SW 1271 (cell line): ENCODE data around the gene NTM.
"Not testable (repeated sequence)": the region's sequence is repeated elsewhere in the genome, so short reads cannot be mapped to it uniquely, and the experiment has no call there.

Experiments
- DNase-seq, 2 experiments: peaks; one replicate each; lab custom pipeline; 2025; lab: John Stamatoyannopoulos, UW

Gene NTM

DNA sequence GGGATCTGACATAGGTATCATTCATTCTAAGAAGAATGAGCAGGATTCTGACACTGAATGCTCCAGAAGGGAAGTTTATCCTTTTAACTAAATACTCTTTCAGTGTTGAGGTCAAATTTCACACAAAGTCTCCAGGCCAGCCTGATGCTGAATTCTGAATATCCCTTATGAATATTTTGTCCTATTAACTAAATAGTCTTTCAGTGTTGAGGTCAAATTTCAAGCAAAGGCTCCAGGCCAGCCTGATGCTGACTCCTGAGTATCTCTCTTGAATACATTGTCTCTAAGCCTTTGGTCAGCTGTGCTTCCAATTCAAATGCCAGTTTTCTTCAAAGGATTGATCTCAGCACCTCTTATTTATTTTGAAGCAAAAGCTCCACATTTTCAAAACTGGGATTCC is 676.8 kb downstream of the NTM start:
- no peak for DNase-seq

DNA sequence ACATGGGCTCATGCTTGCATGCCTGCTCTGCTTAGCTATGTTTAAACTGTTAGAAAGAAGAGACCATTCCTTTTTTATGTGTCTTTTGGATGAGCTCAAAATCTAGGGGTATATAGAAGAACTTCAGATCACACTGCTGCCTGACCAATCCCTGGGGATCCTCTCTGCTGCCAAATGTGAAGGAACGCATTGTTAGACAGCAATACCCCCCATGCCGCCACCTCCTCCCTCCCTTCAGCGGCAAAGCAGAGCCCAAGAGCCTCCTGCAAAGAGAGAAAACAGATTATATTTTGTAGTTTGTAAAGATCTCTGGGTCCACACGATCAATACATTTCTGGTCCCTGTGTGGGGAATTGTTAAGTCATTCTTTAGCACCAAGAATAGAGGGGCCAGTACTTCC is 677.6 kb downstream of the NTM start:
- DNase-seq, result no peak

DNA sequence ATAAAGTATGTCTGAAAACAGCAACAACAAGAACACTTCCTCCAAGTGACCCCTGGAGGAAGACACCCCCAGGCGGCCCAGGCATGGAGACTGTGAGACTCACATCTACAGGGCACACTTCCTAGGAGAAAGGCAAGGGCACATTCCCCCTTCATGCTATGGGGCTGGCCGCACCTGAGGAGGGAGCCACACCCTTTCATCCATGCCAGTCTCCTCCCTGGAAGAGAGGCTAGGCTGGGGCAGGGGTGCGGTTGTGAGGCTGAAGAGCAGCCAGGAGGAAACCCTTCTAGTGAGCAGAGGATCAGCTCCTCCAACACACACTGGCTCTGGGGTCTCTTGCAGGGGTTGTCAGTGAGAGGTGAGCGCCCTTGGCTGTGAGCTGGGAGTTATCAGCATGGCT is 678.8 kb downstream of the NTM start:
- DNase-seq, result no peak

DNA sequence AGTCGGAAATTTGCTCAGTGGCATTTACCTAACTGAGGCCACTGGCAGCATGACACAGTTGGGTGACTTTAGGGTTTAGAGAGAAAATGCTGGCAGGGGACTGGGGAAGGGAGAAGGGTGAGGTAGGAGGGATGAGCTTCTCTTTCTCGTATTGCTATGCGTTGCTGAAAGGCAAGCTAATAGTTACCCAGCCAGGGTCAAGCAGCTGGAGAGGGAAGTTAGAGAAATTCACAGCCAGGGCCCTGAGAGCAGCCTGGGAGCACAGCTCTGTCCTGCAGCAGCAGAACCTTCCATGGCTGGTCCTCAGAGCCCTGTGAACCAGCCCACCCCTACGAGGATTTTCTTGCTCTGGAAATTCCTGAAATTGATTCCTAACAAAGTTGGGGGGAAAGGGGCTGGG is 679.6 kb downstream of the NTM start:
- DNase-seq, result no peak

DNA sequence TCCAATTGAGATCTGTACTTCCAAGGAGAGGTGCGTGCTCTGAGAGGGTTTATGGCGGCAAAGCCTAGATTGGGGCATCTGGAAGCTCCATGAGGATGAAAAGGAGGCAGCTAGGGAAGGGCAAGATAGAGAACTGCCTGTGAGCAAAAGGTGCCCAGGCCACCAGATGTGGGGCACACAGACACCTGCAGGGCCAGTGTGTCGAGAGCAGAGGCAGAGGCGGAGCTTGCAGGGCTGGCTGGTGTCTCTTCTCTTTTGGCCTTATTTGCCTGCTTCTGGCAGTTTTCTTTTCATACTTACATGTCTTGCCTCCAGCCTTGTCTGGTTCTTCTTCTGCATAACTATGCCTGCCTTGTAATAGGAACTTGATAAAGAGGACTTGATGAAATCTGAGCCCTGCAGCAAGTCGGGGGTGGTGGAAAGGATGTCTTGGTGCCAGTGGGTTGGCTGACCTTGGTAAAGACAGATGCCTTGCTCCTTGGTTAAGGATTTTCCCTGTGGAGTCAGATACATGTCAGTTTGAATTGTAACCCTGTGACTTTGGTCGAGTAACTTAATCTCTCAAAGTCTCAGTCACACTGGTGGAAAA is 680.3 kb downstream of the NTM start:
- DNase-seq, result no peak

DNA sequence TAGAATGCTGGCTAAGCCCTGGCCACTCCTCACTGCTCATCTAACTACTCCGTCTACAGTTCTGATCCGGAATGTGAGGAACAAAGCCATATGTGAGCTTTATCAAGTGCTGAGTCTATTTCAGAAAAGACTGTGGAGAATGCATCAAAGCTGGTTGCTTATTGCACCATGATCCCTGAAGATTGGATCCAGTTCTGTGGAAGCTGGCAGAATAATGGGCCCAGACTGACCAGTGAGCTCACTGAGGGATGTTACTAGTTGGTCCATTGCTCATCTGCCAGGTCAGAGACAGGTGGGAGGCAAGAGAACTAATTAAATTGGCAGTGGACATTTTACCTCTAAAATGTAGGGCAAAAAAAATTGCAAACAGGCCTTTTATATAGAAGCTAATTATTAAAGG is 681.3 kb downstream of the NTM start:
- no peak for DNase-seq

DNA sequence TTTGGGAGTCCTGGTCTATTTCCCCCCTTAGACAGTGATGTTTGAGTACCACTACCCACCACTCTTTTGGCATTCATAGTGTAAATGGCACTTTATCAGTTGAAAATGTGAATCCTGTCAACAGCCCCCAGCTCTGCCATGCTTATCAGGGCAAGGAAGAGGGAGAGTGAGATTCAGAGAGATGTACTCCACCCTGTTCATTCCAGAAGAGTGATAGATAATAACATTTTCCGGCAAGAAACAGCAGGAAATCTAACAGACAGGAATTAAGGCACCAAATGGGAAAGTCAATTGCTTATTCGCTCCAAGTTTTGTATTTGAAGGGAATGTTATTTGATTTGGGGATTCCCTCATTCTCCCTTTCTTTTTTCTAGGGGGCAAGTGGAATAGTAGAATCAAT is 681.9 kb downstream of the NTM start:
- DNase-seq, result no peak

DNA sequence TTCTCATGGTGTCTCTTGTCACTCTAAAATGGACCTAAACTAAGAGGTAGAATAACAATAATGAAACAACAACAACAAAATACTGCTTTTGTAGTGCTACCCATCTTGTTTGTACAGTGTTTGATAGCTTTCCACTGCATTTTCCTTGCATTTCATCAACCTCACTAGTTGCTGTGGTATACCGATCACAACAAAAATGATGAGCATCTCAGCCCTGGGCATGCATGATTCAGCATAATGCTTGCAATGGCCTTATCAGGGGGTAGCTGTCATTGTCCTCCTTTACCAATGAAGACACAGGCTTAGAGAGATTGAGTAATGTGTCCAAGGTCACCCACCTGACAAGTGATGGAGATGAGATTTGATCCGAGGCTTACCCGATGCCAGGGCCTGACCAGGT is 682.5 kb downstream of the NTM start:
- no peak for DNase-seq

DNA sequence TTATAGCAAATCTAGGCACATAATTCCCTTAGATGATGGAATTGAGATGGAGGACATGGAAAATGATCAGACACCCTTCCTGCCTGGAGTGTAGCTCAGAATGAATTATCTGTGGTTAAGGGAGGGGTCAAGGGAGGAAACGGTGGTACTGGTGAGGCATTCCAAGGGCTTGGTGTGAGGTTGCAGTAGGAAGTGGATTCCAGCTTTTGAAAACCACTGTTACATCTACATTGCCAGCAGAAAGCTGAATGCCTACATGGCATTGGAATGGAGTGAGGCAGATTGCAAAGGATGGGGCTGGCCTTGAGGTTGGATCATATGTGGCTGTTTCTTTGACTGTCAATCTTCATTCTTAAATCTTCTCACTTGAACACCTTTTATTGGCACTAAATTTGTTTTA is 684.4 kb downstream of the NTM start:
- DNase-seq, result no peak

DNA sequence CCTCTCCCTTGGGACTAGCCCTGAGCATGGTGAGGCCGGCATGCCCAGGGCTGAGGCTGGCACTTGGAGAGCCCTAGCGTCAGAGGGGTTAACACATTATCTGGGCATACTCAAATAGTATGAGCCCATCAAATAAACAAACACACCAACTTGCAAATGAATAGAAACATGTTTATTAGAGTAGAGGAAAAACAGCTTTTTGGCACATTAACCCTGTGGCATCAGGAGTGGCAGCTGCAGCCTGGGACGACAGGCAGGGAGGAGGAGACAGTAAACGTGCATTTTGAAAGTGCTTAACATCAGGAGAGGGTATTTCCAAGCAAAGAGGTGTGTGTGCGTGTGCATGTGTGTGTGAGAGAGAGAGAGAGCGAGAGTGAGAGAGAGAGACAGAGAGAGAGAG is 684.9 kb downstream of the NTM start:
- no peak for DNase-seq

DNA sequence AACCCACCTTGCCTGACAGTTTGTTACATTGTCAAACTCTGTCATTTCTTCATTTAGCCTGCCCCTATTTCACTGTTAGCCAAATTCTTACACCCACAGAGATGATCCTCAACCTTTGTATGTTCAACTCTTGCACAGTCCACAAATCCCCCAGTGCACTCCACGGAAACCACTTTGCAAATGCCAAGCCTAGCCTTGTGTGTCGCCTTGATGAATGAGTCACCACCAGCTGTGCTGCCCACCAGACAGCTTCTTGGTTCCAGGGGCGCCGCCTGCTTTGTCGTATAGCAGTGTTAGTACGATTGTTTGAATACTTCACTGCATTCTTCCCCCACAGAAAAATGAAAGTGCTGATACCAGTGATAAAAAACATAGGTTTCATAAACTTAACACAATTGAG is 686.3 kb downstream of the NTM start:
- no peak for DNase-seq

DNA sequence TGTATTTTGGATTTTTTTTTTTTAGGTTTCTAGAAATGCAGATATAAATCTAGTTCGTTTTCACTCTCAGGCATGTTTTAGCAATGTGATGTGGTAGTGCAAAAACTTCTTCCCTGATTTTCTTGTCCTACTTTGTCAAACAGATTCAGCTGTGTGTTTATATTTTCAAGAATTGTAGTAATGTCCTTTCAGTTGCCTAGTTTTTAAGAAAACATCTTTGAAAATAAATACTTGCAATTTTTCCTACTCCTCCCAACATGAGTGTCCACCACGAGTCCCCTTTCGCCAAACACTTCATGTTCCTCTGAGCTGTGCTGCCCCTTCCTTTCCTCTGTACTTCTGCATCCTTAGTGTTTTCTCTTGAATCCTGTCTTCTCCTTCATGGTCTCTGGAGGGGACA is 686.9 kb downstream of the NTM start:
- no peak for DNase-seq

DNA sequence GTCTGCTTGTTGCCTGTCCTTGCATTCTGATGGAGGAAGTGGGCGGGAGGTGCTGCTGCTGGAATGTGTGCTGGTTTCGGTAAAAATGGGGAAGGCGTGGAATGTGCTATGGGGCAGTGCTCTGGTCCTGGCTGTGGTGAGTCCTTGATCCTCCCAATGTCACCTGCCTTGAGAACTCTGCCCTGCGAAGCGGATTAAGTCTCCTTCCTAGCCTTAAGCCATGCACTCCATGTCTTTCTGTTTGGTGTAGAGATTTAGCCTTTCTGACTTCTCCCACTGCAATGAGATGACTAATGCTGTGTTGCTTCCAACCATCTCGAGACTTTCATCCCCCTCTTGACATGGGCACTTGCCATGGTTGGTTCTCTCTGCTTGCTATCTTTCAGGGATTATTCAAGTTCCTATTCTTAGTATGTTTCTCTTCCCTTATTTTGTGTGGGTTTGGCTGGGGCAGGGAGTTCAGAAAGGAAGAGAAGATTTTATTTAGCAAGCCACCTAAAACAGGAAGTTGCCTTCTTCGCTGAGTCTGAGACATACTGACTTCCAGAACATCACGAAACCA is 687.9 kb downstream of the NTM start:
- DNase-seq, result no peak

DNA sequence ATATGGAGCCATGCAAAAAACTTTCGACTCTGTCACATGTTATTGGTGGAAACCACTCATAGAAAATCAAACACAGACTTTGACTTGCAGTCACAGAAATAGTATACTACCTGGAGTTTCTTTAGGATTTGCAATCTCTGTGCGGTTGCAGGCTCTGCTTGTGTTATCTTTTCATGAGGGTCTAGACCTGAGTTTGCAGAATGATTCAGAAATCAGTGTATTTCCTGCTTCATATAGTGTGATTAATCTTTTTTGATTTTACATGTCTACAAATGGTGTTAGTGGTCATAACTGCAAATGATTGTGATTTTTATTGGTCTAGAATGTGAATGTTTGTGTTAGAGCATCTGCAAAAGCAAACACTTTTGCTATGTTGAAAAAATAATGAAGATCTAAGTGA is 690.2 kb downstream of the NTM start:
- no peak for DNase-seq

DNA sequence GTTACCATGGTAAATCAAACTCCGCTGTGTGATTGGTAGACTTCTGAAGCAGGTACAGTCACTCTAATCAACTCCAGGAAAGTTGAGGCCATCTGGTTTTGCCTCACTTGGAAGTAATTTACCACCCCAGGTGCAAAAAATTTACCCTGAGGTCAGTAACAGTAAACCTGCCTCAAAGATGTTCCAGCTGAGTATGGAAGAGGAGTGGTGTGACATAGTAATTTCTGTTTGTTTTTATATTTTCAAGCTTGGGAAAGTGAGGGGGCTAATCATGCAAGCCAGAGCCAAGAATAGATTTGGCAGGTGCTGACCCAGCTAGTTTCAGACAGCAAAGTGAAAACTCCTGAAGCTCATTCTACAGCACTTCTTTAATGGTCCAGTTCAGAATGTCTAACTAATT is 691.6 kb downstream of the NTM start:
- DNase-seq, result no peak

DNA sequence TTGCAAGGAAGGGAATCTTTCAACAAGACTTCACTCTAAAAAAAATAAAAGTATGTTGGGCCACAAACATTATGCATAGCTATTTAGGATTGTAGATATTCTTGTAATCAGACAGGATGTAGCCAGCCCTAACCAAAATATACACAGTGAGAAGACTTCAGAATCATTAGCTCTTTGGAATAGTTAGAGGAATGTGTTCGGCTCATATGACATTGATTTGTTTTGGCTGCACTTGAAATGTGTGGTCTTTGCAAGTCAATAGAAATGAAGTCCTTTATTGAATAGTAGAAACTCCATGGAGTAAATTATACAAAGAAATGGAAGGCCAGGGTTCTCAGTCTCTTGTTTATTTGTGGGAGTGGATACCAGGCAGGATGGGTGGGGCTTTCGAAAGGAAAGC is 692.1 kb downstream of the NTM start:
- no peak for DNase-seq

DNA sequence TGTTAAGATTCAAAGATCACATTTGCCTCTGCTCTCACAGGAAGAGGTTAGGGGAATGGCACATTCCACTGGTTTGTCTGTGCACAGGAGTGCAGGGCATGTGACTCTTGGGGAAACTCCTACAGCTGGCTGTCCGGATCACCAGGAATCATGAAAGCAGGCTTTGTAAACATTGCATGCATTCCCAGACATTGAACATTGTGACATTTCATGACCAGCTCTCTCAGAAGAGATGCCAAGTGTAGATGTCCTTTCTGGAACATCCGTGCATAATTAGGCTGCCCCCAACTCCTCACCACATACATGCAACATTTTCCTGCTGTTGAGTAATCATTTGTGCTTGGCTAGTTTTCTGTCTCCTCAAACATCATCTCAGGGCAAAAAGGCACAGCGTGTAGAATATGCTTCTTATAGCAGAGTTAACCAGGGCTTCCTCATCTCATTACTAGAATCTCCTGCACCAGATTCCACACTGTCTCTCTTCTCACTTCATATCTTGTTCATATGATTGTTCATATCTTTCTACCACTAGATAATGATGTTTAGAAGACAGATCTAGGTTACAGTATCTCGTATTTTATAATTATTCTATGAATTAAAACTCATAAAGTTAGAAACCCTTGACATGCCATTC is 694.7 kb downstream of the NTM start:
- DNase-seq, result no peak

DNA sequence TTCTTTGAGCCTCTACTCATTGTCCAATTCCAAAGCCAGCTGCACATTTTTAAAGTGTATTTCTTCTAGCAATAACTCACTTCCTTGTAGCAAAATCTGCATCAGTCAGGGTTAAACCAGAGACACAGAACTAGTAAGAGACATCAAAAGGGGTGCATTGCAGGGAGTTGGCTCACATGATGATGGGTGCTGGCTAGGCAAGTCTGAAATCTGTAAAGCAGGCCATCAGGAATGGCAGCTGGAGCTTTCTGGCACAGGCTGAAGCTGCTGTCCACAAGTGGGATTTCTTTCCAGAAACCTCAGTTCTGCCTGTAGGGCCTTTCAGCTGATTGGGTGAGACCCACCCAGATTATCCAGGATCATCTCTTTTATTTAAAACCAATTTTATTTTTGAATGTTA is 698.1 kb downstream of the NTM start:
- DNase-seq, result no peak

DNA sequence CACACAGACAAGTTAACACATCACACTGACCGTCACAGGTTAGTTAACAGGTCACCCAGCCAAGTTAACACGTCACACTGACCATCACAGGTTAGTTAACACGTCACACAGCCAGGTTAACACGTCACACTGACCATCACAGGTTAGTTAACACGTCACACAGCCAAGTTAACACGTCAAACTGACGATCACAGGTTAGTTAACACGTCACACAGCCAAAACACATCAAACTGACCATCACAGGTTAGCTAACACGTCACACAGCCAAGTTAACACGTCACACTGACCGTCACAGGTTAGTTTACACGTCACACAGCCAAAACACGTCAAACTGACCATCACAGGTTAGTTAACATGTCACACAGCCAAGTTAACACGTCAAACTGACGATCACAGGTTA is 699.2 kb downstream of the NTM start:
- DNase-seq, result not testable (repeated sequence)

DNA sequence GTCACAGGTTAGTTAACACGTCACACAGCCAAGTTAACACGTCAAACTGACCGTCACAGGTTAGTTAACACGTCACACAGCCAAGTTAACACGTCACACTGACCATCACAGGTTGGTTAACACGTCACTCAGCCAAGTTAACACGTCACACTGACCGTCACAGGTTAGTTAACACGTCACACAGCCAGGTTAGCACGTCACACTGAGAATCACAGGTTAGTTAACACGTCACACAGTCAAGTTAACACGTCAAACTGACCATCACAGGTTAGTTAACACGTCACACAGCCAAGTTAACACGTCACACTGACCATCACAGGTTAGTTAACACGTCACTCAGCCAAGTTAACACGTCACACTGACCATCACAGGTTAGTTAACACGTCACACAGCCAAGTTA is 700.5 kb downstream of the NTM start:
- DNase-seq, result not testable (repeated sequence)

DNA sequence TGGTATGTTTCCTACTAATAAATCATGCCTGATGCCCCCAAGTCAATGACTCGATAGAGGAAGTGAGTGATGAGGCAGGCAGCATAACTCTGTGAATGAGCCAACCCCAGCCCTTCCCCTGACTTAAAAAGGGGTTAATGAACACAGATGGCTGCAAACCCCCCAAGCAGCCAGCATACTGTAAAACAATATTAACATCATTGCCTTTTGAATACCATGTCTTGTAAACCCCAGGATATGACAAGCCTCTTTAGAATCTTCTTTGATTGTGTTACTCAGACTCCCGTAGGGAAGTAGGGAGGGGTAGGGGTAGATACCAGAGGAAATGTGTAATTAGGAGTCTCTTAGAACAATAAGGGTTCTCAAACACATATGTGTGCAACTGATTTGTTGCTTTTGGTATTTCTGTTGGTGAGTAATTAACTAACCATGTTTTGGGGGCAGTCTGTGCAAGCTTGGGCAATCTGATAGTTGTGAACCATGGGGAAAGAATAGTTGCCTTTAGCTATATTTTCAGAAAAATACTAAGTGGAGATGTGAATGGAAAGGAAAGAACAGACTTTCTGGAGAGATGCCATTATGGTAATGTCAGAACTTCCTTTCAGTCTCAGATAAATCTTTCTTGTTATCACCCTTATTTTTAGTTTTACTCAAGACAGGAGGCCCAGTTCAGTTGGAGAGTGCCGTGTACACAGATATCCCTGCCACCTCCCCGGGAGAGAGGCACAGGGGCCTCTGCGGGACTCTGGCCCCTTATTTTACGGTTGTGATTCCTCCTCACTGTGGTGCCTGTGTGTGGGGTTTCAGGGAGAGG is 701.8 kb downstream of the NTM start:
- DNase-seq, result no peak

DNA sequence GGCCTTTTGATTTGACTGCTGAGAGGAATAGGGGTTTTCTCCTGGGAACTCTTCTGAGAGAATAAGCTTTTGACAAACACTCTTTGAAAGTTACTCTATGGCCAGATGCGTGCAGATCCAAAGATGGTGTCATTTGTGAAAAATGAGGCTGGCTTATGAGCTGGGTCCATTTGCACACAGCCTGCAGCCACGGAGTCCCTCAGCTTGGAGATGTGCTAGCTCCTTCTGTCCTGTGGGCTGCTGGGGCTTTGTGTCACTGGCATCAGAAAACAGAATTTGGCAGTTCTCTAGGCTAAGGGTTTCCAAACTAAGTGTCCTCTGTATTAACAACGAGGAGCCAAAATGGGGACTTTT is 702.4 kb downstream of the NTM start:
- no peak for DNase-seq

DNA sequence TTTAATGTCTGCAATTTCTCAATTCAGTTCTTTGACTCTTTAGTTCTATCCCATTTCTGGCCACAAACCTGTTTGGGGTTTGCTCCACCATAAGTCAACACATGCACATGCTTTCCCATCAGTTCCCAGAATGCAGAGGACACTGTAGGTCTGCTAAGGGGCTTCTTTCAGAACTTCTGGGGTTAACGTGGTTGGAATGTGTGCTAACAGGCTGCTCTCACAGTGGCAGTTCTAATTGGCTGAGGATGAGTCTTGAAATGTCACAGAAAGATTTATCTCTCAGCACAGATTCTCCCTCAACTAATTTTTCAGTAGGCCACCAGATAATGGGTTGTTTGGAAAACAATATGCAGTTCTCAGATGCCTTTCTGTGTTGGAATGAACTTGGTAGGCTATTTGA is 703.4 kb downstream of the NTM start:
- no peak for DNase-seq
